Airway epithelial cell (primary cell): ENCODE measurements around the gene EMILIN2. TPM values are rescaled to one million over a fixed set of nuclear protein-coding genes. Genes with fewer than 3 reads are reported as not detected.

Source experiments
- total RNA-seq: library from RNA; depleted of rRNA; stranded (reverse); fragments of >200 nt; gene quantifications from 2 replicates; pipeline ENCODE4 v1.2.3, GENCODE V29; 2015

Gene EMILIN2
- total RNA-seq = 1.1 and 1.4 TPM in 2 replicates

GRCh38 chr18:2846636-2847316, at the start of gene EMILIN2:
TSS of gene EMILIN2 (plus strand) at chr18:2847006. CDS start at chr18:2847189, 183 bp downstream.

Other genes with a start within 250 kb of the EMILIN2 start
- gene SMCHD1, start 191.3 kb upstream of the EMILIN2 start, total RNA-seq = 15.0 and 24.1 TPM in 2 replicates
- 3.6 and 4.4 TPM in 2 replicates for gene LPIN2, start 166.1 kb downstream of the EMILIN2 start, total RNA-seq